Germinal center (tissue), 1 donor: ENCODE measurements around the gene KHDRBS1.
"Not testable (repeated sequence)": the region's sequence is repeated elsewhere in the genome, so short reads cannot be mapped to it uniquely, and the experiment has no call there.

Experiments used
- DNase-seq: peaks from one replicate; pipeline ENCODE4 v3.0.0; 2012; ENCODE audit warnings: mixed read lengths, low spot score

Gene KHDRBS1

GRCh38 chr1:32014199-32014947, 705 bp downstream of the KHDRBS1 start:
- peak; percentile 32 for DNase-seq

GRCh38 chr1:32014948-32015273, 1.2 kb downstream of the KHDRBS1 start:
- DNase-seq = no peak

GRCh38 chr1:32020339-32020738, 6.7 kb downstream of the KHDRBS1 start:
- DNase-seq = no peak

GRCh38 chr1:32021574-32022018, 7.9 kb downstream of the KHDRBS1 start:
- not testable (repeated sequence) for DNase-seq

- no peak for DNase-seq
Observed at GRCh38 chr1:32023351-32023750, 9.7 kb downstream of the KHDRBS1 start.

- no peak for DNase-seq
Observed at GRCh38 chr1:32025515-32025914, 11.8 kb downstream of the KHDRBS1 start.

- no peak for DNase-seq
Observed at GRCh38 chr1:32028746-32029145, 15.1 kb downstream of the KHDRBS1 start.

GRCh38 chr1:32031578-32032274, 18.1 kb downstream of the KHDRBS1 start:
- no peak for DNase-seq

- no peak for DNase-seq
Observed at GRCh38 chr1:32032275-32032615, 18.6 kb downstream of the KHDRBS1 start.

GRCh38 chr1:32035119-32035518, 21.5 kb downstream of the KHDRBS1 start:
- DNase-seq = no peak

GRCh38 chr1:32040711-32041110, 27.0 kb downstream of the KHDRBS1 start:
- no peak for DNase-seq

- DNase-seq = no peak
Observed at GRCh38 chr1:32042330-32042729, 28.7 kb downstream of the KHDRBS1 start.

GRCh38 chr1:32044234-32044633, 30.6 kb downstream of the KHDRBS1 start:
- DNase-seq = no peak

GRCh38 chr1:32045772-32046171, 32.1 kb downstream of the KHDRBS1 start:
- DNase-seq = no peak

GRCh38 chr1:32047701-32048100, 34.0 kb downstream of the KHDRBS1 start:
- no peak for DNase-seq

- no peak for DNase-seq
Observed at GRCh38 chr1:32048440-32048839, 34.8 kb downstream of the KHDRBS1 start.

- no peak for DNase-seq
Observed at GRCh38 chr1:32051706-32052105, 38.0 kb downstream of the KHDRBS1 start.

- DNase-seq = no peak
Observed at GRCh38 chr1:32052887-32053286, 39.2 kb downstream of the KHDRBS1 start.

- DNase-seq = no peak
Observed at GRCh38 chr1:32055416-32055815, 41.7 kb downstream of the KHDRBS1 start.

- no peak for DNase-seq
Observed at GRCh38 chr1:32056598-32056997, 42.9 kb downstream of the KHDRBS1 start.

GRCh38 chr1:32060914-32061313, 47.2 kb downstream of the KHDRBS1 start:
- no peak for DNase-seq

- no peak for DNase-seq
Observed at GRCh38 chr1:32062867-32063230, 49.2 kb downstream of the KHDRBS1 start.

GRCh38 chr1:32063261-32063681, 49.6 kb downstream of the KHDRBS1 start:
- DNase-seq = peak; percentile 51
